ENCODE results near the gene NECTIN2.
"Not testable (repeated sequence)": the region's sequence is repeated elsewhere in the genome, so short reads cannot be mapped to it uniquely, and the experiment has no call there.

Gene NECTIN2

GRCh38 chr19:44882063-44882462 lies 36.0 kb downstream of the NECTIN2 start:
- DNase-seq (ENCODE audit: low read depth in 1 of 2, low spot score in 1 of 2): no peak

GRCh38 chr19:44882619-44883397 lies 36.7 kb downstream of the NECTIN2 start:
- not testable (repeated sequence) for DNase-seq (ENCODE audit: low read depth in 1 of 2, low spot score in 1 of 2)

GRCh38 chr19:44883922-44884321 lies 37.8 kb downstream of the NECTIN2 start:
- no peak for DNase-seq (ENCODE audit: low read depth in 1 of 2, low spot score in 1 of 2)

GRCh38 chr19:44884566-44884965 lies 38.5 kb downstream of the NECTIN2 start:
- DNase-seq (ENCODE audit: low read depth in 1 of 2, low spot score in 1 of 2): no peak

GRCh38 chr19:44886141-44886540 lies 40.0 kb downstream of the NECTIN2 start:
- no peak for DNase-seq (ENCODE audit: low read depth in 1 of 2, low spot score in 1 of 2)

- no peak for DNase-seq (ENCODE audit: low read depth in 1 of 2, low spot score in 1 of 2)
Observed at GRCh38 chr19:44887648-44888047, 41.6 kb downstream of the NECTIN2 start.

GRCh38 chr19:44888335-44888734 lies 42.2 kb downstream of the NECTIN2 start:
- not testable (repeated sequence) for DNase-seq (ENCODE audit: low read depth in 1 of 2, low spot score in 1 of 2)

- DNase-seq (ENCODE audit: low read depth in 1 of 2, low spot score in 1 of 2): no peak
Observed at GRCh38 chr19:44889830-44890365, 43.8 kb downstream of the NECTIN2 start.

GRCh38 chr19:44890366-44891015 lies 44.4 kb downstream of the NECTIN2 start:
- peak; percentile 99 to 100 for DNase-seq (ENCODE audit: low read depth in 1 of 2, low spot score in 1 of 2)

GRCh38 chr19:44891016-44891882 lies 45.2 kb downstream of the NECTIN2 start, which contains the start of gene TOMM40:
TOMM40 (plus strand) TSS chr19:44891254; CDS start chr19:44891416, 162 bp downstream.
- no peak for DNase-seq (ENCODE audit: low read depth in 1 of 2, low spot score in 1 of 2)

- DNase-seq (ENCODE audit: low read depth in 1 of 2, low spot score in 1 of 2): no peak
Observed at GRCh38 chr19:44892932-44893331, 46.8 kb downstream of the NECTIN2 start.

- DNase-seq (ENCODE audit: low read depth in 1 of 2, low spot score in 1 of 2): no peak
Observed at GRCh38 chr19:44893332-44894051, 47.4 kb downstream of the NECTIN2 start.

- DNase-seq (ENCODE audit: low read depth in 1 of 2, low spot score in 1 of 2): no peak
Observed at GRCh38 chr19:44894052-44894400, 47.9 kb downstream of the NECTIN2 start.

GRCh38 chr19:44894946-44895345 lies 48.8 kb downstream of the NECTIN2 start:
- DNase-seq (ENCODE audit: low read depth in 1 of 2, low spot score in 1 of 2): no peak

GRCh38 chr19:44897835-44898234 lies 51.7 kb downstream of the NECTIN2 start:
- no peak for DNase-seq (ENCODE audit: low read depth in 1 of 2, low spot score in 1 of 2)

GRCh38 chr19:44900328-44901244 lies 54.5 kb downstream of the NECTIN2 start:
- DNase-seq (ENCODE audit: low read depth in 1 of 2, low spot score in 1 of 2): no peak

- no peak for DNase-seq (ENCODE audit: low read depth in 1 of 2, low spot score in 1 of 2)
Observed at GRCh38 chr19:44903216-44903601, 57.1 kb downstream of the NECTIN2 start.

GRCh38 chr19:44903602-44904425 lies 57.7 kb downstream of the NECTIN2 start:
- peak; percentile 67 to 74 for DNase-seq (ENCODE audit: low read depth in 1 of 2, low spot score in 1 of 2)
